ENCODE results near the gene GPR68. TPM values are rescaled to one million over a fixed set of nuclear protein-coding genes. Genes with fewer than 3 reads are reported as not detected.

GPR68 gene
- polyA plus RNA-seq, 1 donor from 2014 or later, result 2.1 TPM

DNA sequence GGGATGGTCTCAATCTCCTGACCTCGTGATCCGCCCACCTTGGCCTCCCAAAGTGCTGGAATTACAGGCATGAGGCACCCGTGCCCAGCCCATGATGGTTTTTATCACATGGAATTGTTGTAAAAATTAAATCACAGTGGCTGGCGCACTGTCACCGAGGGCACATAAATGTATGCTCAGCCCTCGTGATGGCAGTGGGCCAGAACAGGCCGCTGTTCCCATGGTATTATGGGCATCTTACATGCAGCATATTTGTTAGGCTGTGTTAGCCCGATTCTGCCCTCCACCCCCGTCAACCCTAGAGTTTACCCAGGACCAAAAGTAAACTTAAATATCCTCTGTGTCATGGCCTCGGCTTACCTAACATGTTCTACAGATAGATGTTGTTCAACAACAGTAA lies 48.6 kb downstream of the GPR68 start:
- no peaks in the 10 kb centered on the region for H3F3A ChIP-seq (ENCODE audit: insufficient read depth, low read length, poor library complexity, severe bottlenecking)
- TF ChIP-seq TAF1 (IDR thresholded peaks at IDR 0.05; ENCODE audit: low read depth) (no peak), EP300 (conservative IDR thresholded peaks at IDR 0.05; ENCODE audit: poor library complexity, severe bottlenecking) (no peak), SMC3 (conservative IDR thresholded peaks at IDR 0.05; ENCODE audit: poor library complexity) (no peak), MXI1 (conservative IDR thresholded peaks at IDR 0.05; ENCODE audit: poor library complexity, severe bottlenecking) (no peak), EZH2 (IDR thresholded peaks at IDR 0.05; ENCODE audit: borderline replicate concordance, insufficient read depth, low read length, poor library complexity, severe bottlenecking) (no peak), POLR2AphosphoS5 (IDR thresholded peaks at IDR 0.05) (no peak), RAD21 (conservative IDR thresholded peaks at IDR 0.05) (no peak)
- TF ChIP-seq, protein P1, sequence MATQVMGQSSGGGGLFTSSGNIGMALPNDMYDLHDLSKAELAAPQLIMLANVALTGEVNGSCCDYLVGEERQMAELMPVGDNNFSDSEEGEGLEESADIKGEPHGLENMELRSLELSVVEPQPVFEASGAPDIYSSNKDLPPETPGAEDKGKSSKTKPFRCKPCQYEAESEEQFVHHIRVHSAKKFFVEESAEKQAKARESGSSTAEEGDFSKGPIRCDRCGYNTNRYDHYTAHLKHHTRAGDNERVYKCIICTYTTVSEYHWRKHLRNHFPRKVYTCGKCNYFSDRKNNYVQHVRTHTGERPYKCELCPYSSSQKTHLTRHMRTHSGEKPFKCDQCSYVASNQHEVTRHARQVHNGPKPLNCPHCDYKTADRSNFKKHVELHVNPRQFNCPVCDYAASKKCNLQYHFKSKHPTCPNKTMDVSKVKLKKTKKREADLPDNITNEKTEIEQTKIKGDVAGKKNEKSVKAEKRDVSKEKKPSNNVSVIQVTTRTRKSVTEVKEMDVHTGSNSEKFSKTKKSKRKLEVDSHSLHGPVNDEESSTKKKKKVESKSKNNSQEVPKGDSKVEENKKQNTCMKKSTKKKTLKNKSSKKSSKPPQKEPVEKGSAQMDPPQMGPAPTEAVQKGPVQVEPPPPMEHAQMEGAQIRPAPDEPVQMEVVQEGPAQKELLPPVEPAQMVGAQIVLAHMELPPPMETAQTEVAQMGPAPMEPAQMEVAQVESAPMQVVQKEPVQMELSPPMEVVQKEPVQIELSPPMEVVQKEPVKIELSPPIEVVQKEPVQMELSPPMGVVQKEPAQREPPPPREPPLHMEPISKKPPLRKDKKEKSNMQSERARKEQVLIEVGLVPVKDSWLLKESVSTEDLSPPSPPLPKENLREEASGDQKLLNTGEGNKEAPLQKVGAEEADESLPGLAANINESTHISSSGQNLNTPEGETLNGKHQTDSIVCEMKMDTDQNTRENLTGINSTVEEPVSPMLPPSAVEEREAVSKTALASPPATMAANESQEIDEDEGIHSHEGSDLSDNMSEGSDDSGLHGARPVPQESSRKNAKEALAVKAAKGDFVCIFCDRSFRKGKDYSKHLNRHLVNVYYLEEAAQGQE (IDR thresholded peaks at IDR 0.05; ENCODE audit: borderline replicate concordance), result no peak
- TF ChIP-seq, protein P2, sequence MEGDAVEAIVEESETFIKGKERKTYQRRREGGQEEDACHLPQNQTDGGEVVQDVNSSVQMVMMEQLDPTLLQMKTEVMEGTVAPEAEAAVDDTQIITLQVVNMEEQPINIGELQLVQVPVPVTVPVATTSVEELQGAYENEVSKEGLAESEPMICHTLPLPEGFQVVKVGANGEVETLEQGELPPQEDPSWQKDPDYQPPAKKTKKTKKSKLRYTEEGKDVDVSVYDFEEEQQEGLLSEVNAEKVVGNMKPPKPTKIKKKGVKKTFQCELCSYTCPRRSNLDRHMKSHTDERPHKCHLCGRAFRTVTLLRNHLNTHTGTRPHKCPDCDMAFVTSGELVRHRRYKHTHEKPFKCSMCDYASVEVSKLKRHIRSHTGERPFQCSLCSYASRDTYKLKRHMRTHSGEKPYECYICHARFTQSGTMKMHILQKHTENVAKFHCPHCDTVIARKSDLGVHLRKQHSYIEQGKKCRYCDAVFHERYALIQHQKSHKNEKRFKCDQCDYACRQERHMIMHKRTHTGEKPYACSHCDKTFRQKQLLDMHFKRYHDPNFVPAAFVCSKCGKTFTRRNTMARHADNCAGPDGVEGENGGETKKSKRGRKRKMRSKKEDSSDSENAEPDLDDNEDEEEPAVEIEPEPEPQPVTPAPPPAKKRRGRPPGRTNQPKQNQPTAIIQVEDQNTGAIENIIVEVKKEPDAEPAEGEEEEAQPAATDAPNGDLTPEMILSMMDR (IDR thresholded peaks at IDR 0.05; ENCODE audit: poor library complexity, severe bottlenecking), result no peak
- H3K9ac ChIP-seq (ENCODE audit: low read length), result no peak overlapping the region
- no peaks in the 10 kb centered on the region for H3K36me3 ChIP-seq (ENCODE audit: insufficient read depth, low read length)
- no peaks in the 10 kb centered on the region for H3K9me2 ChIP-seq (ENCODE audit: insufficient read depth, low read length)
- H3K27me3 ChIP-seq (ENCODE audit: insufficient read depth, low read depth, low read length), result no peaks in the 10 kb centered on the region
- H3K4me3 ChIP-seq (ENCODE audit: low read length), result no peak overlapping the region
- no peak overlapping the region for H3K4me2 ChIP-seq (ENCODE audit: low read length)
- H2AFZ ChIP-seq (ENCODE audit: low read depth, low read length), result no peak overlapping the region
- no peak overlapping the region for H3K27ac ChIP-seq (ENCODE audit: low read length)
- H3K9me3 ChIP-seq (ENCODE audit: low read length), result no peaks in the 10 kb centered on the region
- H4K20me1 ChIP-seq (ENCODE audit: insufficient read depth), result no peaks in the 10 kb centered on the region
- no peaks in the 10 kb centered on the region for H3K79me2 ChIP-seq (replicated peaks; ENCODE audit: insufficient read depth, low read length)

DNA sequence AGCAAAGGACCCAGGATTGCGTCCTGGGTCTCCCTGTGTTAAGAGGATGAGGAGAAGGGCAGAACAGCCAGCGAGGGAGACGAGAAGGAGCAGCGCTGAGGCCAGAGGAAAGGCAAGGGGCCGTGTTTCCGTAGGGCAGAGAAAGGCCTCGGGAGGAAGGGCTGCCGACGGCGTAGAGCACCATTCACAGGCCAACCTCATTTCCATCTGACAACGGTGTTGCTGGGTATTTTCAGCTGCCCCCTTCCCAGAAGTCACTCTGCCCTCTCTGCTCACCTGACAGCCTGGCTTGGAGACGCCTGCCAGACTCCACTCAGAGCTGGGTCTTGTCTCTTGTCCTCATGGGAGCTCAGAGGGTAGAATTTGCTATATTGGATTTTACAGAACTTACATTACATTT lies 51.4 kb downstream of the GPR68 start:
- Histone ChIP-seq H2AFZ (ENCODE audit: low read depth, low read length) (no peak overlapping the region), H3K9me2 (ENCODE audit: insufficient read depth, low read length) (no peaks in the 10 kb centered on the region), H3K27ac (ENCODE audit: low read length) (no peak overlapping the region), H3K27me3 (ENCODE audit: insufficient read depth, low read depth, low read length) (no peaks in the 10 kb centered on the region), H3K4me2 (ENCODE audit: low read length) (no peak overlapping the region), H3K9me3 (ENCODE audit: low read length) (no peaks in the 10 kb centered on the region), H3F3A (ENCODE audit: insufficient read depth, low read length, poor library complexity, severe bottlenecking) (no peaks in the 10 kb centered on the region), H3K79me2 (replicated peaks; ENCODE audit: insufficient read depth, low read length) (no peaks in the 10 kb centered on the region), H4K20me1 (ENCODE audit: insufficient read depth) (no peaks in the 10 kb centered on the region), H3K9ac (ENCODE audit: low read length) (no peak overlapping the region), H3K4me3 (ENCODE audit: low read length) (no peak overlapping the region), H3K36me3 (ENCODE audit: insufficient read depth, low read length) (no peaks in the 10 kb centered on the region)
- TF ChIP-seq SMC3 (conservative IDR thresholded peaks at IDR 0.05; ENCODE audit: poor library complexity), result no peak
- TF ChIP-seq, protein P2 (IDR thresholded peaks at IDR 0.05; ENCODE audit: poor library complexity, severe bottlenecking), result no peak
- no peak for TF ChIP-seq TAF1 (IDR thresholded peaks at IDR 0.05; ENCODE audit: low read depth)
- no peak for TF ChIP-seq EP300 (conservative IDR thresholded peaks at IDR 0.05; ENCODE audit: poor library complexity, severe bottlenecking)
- TF ChIP-seq EZH2 (IDR thresholded peaks at IDR 0.05; ENCODE audit: borderline replicate concordance, insufficient read depth, low read length, poor library complexity, severe bottlenecking), result no peak
- no peak for TF ChIP-seq POLR2AphosphoS5 (IDR thresholded peaks at IDR 0.05)
- TF ChIP-seq, protein P1 (IDR thresholded peaks at IDR 0.05; ENCODE audit: borderline replicate concordance), result no peak
- no peak for TF ChIP-seq RAD21 (conservative IDR thresholded peaks at IDR 0.05)
- TF ChIP-seq MXI1 (conservative IDR thresholded peaks at IDR 0.05; ENCODE audit: poor library complexity, severe bottlenecking), result no peak

All from neural cell (in vitro differentiated cells).